Tibial nerve (tissue), 4 donors: ENCODE results near the gene GHR.

Experiments
- CTCF ChIP-seq, 5 experiments: fragments of 200-600 bp in 3 of 5; fragments of 450-650 bp in 2 of 5; sonication (generic) in 3 of 5; IDR thresholded peaks; one replicate each; pipeline ENCODE4 v1.5.1; 2016 to 2019; ENCODE audit warnings: antibody characterized with exemption in 5 of 5, mild to moderate bottlenecking in 3 of 5, moderate library complexity in 2 of 5
- EP300 ChIP-seq, 2 donors: sonication (generic); formaldehyde crosslinking; IDR thresholded peaks; one replicate each; pipeline ENCODE4 v1.6.1; 2017; ENCODE audit warnings: antibody characterized with exemption in 2 of 2, mild to moderate bottlenecking in 1 of 2

DNA sequence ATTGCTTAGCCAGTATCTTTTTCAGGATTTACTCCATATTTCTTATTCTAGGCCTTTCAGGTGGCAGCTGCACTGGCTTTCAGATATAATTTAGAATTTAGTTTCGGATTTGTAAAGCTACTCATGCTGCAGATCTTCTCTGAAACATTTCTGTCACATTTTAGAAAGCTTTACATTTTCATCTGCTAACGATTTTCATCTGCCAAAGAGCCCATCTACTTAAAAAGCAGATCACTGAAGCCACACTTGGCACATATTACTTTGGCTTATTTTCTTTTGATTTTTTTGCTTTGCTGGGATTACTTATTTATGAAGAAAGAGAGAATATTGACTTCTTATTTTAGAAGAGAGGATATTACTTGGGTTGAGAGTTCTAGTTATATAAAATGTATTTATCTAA is 98.2 kb downstream of the GHR start:
- TF ChIP-seq CTCF (IDR thresholded peaks at IDR 0.05) (no peak), EP300 (IDR thresholded peaks at IDR 0.05) (no peak)
